Hematopoietic multipotent progenitor cell (in vitro differentiated cells): ENCODE measurements around the gene SMCP. TPM values are rescaled to one million over a fixed set of nuclear protein-coding genes. Genes with fewer than 3 reads are reported as not detected.

Experiments used
- DNase-seq, 3 donors: peaks; one replicate each; pipeline ENCODE4 v3.0.0-alpha.2; 2011 to 2015; ENCODE audit warnings: low read depth in 2 of 3, low spot score in 2 of 3
- total RNA-seq: library from RNA; depleted of rRNA; stranded (reverse); fragments of >200 nt; gene quantifications from one replicate; pipeline ENCODE4 v1.2.3, GENCODE V29; 2012

The SMCP gene
- total RNA-seq, 1 donor: not detected

GRCh38 chr1:152886085-152886484, 8.0 kb downstream of the SMCP start:
- DNase-seq: no peak

- DNase-seq: no peak
Measured at GRCh38 chr1:152886758-152887409, 8.8 kb downstream of the SMCP start.

GRCh38 chr1:152888126-152888525, 10.0 kb downstream of the SMCP start:
- no peak for DNase-seq

GRCh38 chr1:152899027-152899426, 20.9 kb downstream of the SMCP start:
- DNase-seq: no peak

GRCh38 chr1:152899883-152900282, 21.8 kb downstream of the SMCP start:
- no peak for DNase-seq

- no peak for DNase-seq
Measured at GRCh38 chr1:152901631-152902030, 23.5 kb downstream of the SMCP start.

- DNase-seq: no peak
Measured at GRCh38 chr1:152902636-152903035, 24.5 kb downstream of the SMCP start.

GRCh38 chr1:152904688-152905440, 26.7 kb downstream of the SMCP start:
- DNase-seq: no peak

- DNase-seq: no peak
Measured at GRCh38 chr1:152906023-152906565, 28.0 kb downstream of the SMCP start.

- DNase-seq: no peak
Measured at GRCh38 chr1:152907686-152908601, 29.8 kb downstream of the SMCP start, which contains the start of gene IVL. Gene IVL, plus strand, starts transcription at chr1:152908546. Its CDS starts 1,252 bp downstream, at chr1:152909798.

- DNase-seq: no peak
Measured at GRCh38 chr1:152909206-152909605, 31.1 kb downstream of the SMCP start.

GRCh38 chr1:152912471-152912870, 34.3 kb downstream of the SMCP start:
- DNase-seq: no peak

- no peak for DNase-seq
Measured at GRCh38 chr1:152912900-152913299, 34.8 kb downstream of the SMCP start.

GRCh38 chr1:152917794-152918193, 39.7 kb downstream of the SMCP start:
- peak in 2 of 3 donors; percentile 11 to 40 for DNase-seq

GRCh38 chr1:152919071-152919470, 40.9 kb downstream of the SMCP start:
- no peak for DNase-seq

GRCh38 chr1:152924191-152924590, 46.1 kb downstream of the SMCP start:
- no peak for DNase-seq

- DNase-seq: peak in 1 of 3 donors; percentile 24
Measured at GRCh38 chr1:152926091-152926490, 48.0 kb downstream of the SMCP start.

GRCh38 chr1:152928671-152929070, 50.5 kb downstream of the SMCP start:
- DNase-seq: no peak

- no peak for DNase-seq
Measured at GRCh38 chr1:152932170-152932811, 54.2 kb downstream of the SMCP start.

- no peak for DNase-seq
Measured at GRCh38 chr1:152933196-152933595, 55.1 kb downstream of the SMCP start.
